ENCODE results near the gene DROSHA. TPM values are rescaled to one million over a fixed set of nuclear protein-coding genes. Genes with fewer than 3 reads are reported as not detected.

The DROSHA gene
- total RNA-seq, 1 experiment from 2014 or later: 162 TPM

- no peaks in the 10 kb centered on the region for H3F3A ChIP-seq (ENCODE audit: insufficient read depth, low read depth)
- no peaks in the 10 kb centered on the region for H3K9me3 ChIP-seq (ENCODE audit: insufficient read depth, low read depth)
- no peak overlapping the region for H2AFZ ChIP-seq
- POLR2A ChIA-PET (ENCODE audit: unreplicated experiment): no interaction called here
- H4K20me1 ChIP-seq (ENCODE audit: insufficient read depth): peaks cover 4% of the 10 kb centered on the region; the same call in 1 of the 2 replicates
- H3K9me2 ChIP-seq (ENCODE audit: insufficient read depth): no peaks in the 10 kb centered on the region
- TF ChIP-seq CTCF (conservative IDR thresholded peaks at IDR 0.05): no peak
- no peak for TF ChIP-seq EZH2 (IDR thresholded peaks at IDR 0.05; ENCODE audit: low read depth)
- no TSS peak for BruUV-seq (replicated peaks)
- H3K4me3 ChIP-seq: no peak overlapping the region
- H3K4me1 ChIP-seq (replicated peaks; ENCODE audit: insufficient read depth): no peaks in the 10 kb centered on the region
- no peak overlapping the region for H3K27ac ChIP-seq
- no peak for DNase-seq
- no peaks in the 10 kb centered on the region for H3K79me2 ChIP-seq (ENCODE audit: low read depth)
- CTCF ChIA-PET: no interaction called here
- H3K36me3 ChIP-seq (ENCODE audit: low read depth): peaks cover 20% of the 10 kb centered on the region; the same call in 1 of the 2 replicates
- intact Hi-C loops (cut with micrococcal nuclease; ENCODE audit: unreplicated experiment): no loop called here
- no peaks in the 10 kb centered on the region for H3K27me3 ChIP-seq (ENCODE audit: insufficient read depth, low read depth)
- H3K4me2 ChIP-seq: no peak overlapping the region
Measured at GRCh38 chr5:31477971-31478370, 53.9 kb downstream of the DROSHA start.

GRCh38 chr5:31477516-31477915 lies 54.4 kb downstream of the DROSHA start:
- no TSS peak for BruUV-seq (replicated peaks)
- Histone ChIP-seq H4K20me1 (ENCODE audit: insufficient read depth) (peaks cover 4% of the 10 kb centered on the region; the same call in 1 of the 2 replicates), H3K9me2 (ENCODE audit: insufficient read depth) (no peaks in the 10 kb centered on the region), H3K4me3 (no peak overlapping the region), H3K4me1 (replicated peaks; ENCODE audit: insufficient read depth) (no peaks in the 10 kb centered on the region), H3K36me3 (ENCODE audit: low read depth) (peaks cover 20% of the 10 kb centered on the region; the same call in 1 of the 2 replicates), H3K9me3 (ENCODE audit: insufficient read depth, low read depth) (no peaks in the 10 kb centered on the region), H3F3A (ENCODE audit: insufficient read depth, low read depth) (no peaks in the 10 kb centered on the region), H3K79me2 (ENCODE audit: low read depth) (no peaks in the 10 kb centered on the region), H3K27me3 (ENCODE audit: insufficient read depth, low read depth) (no peaks in the 10 kb centered on the region), H3K4me2 (no peak overlapping the region), H2AFZ (no peak overlapping the region), H3K27ac (no peak overlapping the region)
- intact Hi-C loops (cut with micrococcal nuclease; ENCODE audit: unreplicated experiment): no loop called here
- TF ChIP-seq CTCF (conservative IDR thresholded peaks at IDR 0.05) (no peak), EZH2 (IDR thresholded peaks at IDR 0.05; ENCODE audit: low read depth) (no peak)
- DNase-seq: no peak
- CTCF ChIA-PET: no interaction called here
- POLR2A ChIA-PET (ENCODE audit: unreplicated experiment): no interaction called here

GRCh38 chr5:31476738-31477141 lies 55.2 kb downstream of the DROSHA start:
- POLR2A ChIA-PET (ENCODE audit: unreplicated experiment): no interaction called here
- intact Hi-C loops (cut with micrococcal nuclease; ENCODE audit: unreplicated experiment): no loop called here

More at GRCh38 chr5:31476738-31477141, 55.2 kb downstream of the DROSHA start:
- Histone ChIP-seq H4K20me1 (ENCODE audit: insufficient read depth) (peaks cover 4% of the 10 kb centered on the region; the same call in 1 of the 2 replicates), H3K4me3 (no peak overlapping the region), H3K36me3 (ENCODE audit: low read depth) (peaks cover 24% of the 10 kb centered on the region; the same call in 1 of the 2 replicates), H3K79me2 (ENCODE audit: low read depth) (no peaks in the 10 kb centered on the region), H3K9me3 (ENCODE audit: insufficient read depth, low read depth) (no peaks in the 10 kb centered on the region), H3K9me2 (ENCODE audit: insufficient read depth) (no peaks in the 10 kb centered on the region), H3K4me1 (replicated peaks; ENCODE audit: insufficient read depth) (no peaks in the 10 kb centered on the region), H3F3A (ENCODE audit: insufficient read depth, low read depth) (no peaks in the 10 kb centered on the region), H3K27me3 (ENCODE audit: insufficient read depth, low read depth) (no peaks in the 10 kb centered on the region), H2AFZ (no peak overlapping the region), H3K4me2 (no peak overlapping the region), H3K27ac (no peak overlapping the region)
- CTCF ChIA-PET: no interaction called here
- no TSS peak for BruUV-seq (replicated peaks)
- DNase-seq: no peak
- TF ChIP-seq EZH2 (IDR thresholded peaks at IDR 0.05; ENCODE audit: low read depth): no peak
- TF ChIP-seq CTCF (conservative IDR thresholded peaks at IDR 0.05): no peak
